ENCODE results near the gene DRAM1.

- no peak for TF ChIP-seq CTCF (conservative IDR thresholded peaks at IDR 0.05 in 1 of 2, IDR thresholded peaks at IDR 0.05 in 1 of 2; ENCODE audit: extremely low read depth in 1 of 2, insufficient read depth in 1 of 2, low read depth in 1 of 2, low read length in 2 of 2)
- no peak for TF ChIP-seq EZH2 (IDR thresholded peaks at IDR 0.05; ENCODE audit: borderline replicate concordance, low read length)
Measured at GRCh38 chr12:101892794-101893193, 15.4 kb downstream of the DRAM1 start.
